Omental fat pad (tissue), 4 donors: ENCODE results near the gene RPL12. TPM values are rescaled to one million over a fixed set of nuclear protein-coding genes. Genes with fewer than 3 reads are reported as not detected.

Experiments
- ATAC-seq: fragments of 150-250 bp; one replicate; pipeline ENCODE4 v1.9.1; 2016; ENCODE audit warnings: mild to moderate bottlenecking, moderate library complexity; ENCODE audit not compliant: low FRiP score
- DNase-seq: peaks from one replicate; pipeline ENCODE4 v3.0.0-alpha.2; 2019; ENCODE audit warnings: low spot score
- total RNA-seq, 4 donors: library from RNA; depleted of rRNA; stranded (reverse); fragments of >200 nt; gene quantifications; one replicate each; pipeline ENCODE4 v1.1.0, GENCODE V29; 2016
- TF ChIP-seq, protein P1 (sequence below), 3 donors: fragments of 450-650 bp; IDR thresholded peaks; one replicate each; pipeline ENCODE4 v1.5.1; 2016 to 2017; ENCODE audit warnings: antibody characterized with exemption in 3 of 3, mild to moderate bottlenecking in 3 of 3, moderate library complexity in 2 of 3

The RPL12 gene
- total RNA-seq, 4 donors from 2014 or later: 2,044 to 2,498 (median 2,365) TPM

DNA sequence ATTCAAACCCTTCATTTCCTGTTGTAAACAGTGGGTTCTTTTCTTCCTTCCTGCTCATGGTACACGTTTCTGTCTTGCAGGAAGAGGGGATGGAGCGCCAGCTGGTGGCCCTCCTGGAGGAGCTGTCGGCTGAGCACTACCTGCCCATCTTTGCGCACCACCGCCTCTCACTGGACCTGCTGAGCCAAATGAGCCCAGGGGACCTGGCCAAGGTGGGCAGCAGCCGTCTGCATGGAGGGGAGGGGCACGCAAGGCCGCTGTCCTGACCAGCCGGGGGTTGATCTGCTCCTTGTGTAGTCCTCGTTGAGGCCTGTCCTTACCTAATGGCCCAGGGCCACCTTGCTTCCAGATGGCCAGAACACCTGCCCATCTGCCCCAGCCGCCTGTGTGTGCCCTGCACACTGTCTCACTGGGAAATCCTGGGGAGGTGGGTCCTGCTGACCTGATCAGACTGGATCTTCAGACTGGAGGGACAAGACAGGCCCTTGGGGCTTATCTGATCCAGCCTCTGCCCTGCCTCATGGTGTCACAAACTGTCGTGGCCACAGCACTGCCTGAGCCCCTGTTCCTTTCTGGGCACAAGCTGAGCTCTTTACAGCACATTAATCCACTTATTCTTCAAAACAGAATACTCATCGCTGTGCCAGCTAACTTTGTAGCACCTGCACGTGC is 44.8 kb upstream of the RPL12 start:
- TF ChIP-seq, protein P1, sequence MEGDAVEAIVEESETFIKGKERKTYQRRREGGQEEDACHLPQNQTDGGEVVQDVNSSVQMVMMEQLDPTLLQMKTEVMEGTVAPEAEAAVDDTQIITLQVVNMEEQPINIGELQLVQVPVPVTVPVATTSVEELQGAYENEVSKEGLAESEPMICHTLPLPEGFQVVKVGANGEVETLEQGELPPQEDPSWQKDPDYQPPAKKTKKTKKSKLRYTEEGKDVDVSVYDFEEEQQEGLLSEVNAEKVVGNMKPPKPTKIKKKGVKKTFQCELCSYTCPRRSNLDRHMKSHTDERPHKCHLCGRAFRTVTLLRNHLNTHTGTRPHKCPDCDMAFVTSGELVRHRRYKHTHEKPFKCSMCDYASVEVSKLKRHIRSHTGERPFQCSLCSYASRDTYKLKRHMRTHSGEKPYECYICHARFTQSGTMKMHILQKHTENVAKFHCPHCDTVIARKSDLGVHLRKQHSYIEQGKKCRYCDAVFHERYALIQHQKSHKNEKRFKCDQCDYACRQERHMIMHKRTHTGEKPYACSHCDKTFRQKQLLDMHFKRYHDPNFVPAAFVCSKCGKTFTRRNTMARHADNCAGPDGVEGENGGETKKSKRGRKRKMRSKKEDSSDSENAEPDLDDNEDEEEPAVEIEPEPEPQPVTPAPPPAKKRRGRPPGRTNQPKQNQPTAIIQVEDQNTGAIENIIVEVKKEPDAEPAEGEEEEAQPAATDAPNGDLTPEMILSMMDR (IDR thresholded peaks at IDR 0.05): no peak
- DNase-seq: no peak
- ATAC-seq: no peak

DNA sequence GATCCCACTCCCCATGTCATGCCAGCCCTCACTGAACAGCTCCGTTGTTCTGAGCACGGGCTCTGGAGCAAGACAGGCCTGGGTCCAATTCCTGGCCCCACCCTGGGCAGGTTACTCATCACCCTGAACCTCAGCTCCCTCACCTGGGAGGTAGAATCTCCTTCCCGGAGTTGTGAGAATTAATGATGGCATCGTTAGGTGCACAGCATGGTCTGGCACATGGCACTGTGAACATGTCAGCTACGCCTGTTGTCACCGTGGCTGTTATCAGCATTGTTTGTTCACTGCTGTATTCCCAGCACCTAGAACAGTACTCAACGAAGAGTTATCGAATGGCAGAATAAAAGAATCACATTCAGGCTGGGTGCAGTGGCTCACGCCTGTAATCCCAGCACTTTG is 43.1 kb upstream of the RPL12 start:
- ATAC-seq (no peak), DNase-seq (no peak)
- TF ChIP-seq, protein P1 (IDR thresholded peaks at IDR 0.05): no peak

DNA sequence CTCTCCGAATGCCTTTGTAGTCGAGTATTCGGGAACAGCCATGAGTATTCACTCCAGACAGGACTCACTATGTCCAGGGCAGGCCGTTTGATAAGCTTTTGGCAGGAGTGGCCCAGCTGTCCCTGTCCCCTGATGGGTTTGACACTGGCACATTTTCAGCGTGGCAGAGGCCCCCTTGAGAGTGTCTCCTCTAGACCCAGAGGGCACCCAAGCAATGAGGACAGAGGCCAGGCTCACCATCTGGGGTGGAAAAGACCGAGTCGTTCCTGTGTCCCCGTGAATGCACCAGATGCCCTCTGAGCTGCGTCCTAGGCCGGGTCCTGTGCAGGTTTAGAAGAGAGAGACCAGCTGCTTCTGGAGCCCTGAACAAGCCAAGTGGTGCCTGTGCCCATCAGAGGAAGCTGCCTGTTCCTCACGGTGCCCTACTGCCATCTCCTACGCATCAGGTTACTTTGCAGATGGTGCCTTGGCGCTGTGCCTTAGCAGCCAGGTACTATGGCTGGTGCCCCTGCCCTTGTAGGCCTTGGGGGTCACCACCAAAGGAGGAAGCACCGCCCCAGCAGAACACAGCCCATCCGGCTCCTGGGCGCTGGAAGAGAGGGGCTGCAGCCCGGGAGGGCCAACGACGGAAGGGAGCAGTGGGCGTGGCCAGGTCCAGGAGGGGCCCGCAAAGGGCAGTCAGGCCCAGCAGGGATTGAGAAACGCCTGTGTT is 42.5 kb upstream of the RPL12 start:
- no peak for DNase-seq
- TF ChIP-seq, protein P1 (IDR thresholded peaks at IDR 0.05): no peak
- ATAC-seq: no peak

DNA sequence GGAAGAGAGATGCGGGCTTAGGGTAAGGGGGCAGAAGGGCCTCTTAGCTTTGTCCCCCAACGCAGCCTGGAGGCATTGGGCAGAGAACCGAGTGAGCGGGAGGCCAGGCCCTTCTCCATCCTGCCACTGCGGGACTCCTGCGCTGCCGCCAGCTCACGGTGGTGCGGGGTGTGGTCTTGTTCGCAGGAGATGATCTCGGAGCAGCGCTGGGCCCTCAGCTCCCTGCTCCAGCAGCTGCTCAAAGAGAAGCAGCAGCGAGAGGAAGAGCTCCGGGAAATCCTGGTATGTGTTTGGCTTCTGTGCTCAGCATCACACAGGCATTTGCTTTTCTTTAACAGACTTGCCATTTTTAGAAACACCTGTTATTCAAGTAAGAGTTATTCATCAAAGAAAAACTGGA is 41.4 kb upstream of the RPL12 start:
- DNase-seq: no peak
- ATAC-seq: no peak
- TF ChIP-seq, protein P1 (IDR thresholded peaks at IDR 0.05): no peak

DNA sequence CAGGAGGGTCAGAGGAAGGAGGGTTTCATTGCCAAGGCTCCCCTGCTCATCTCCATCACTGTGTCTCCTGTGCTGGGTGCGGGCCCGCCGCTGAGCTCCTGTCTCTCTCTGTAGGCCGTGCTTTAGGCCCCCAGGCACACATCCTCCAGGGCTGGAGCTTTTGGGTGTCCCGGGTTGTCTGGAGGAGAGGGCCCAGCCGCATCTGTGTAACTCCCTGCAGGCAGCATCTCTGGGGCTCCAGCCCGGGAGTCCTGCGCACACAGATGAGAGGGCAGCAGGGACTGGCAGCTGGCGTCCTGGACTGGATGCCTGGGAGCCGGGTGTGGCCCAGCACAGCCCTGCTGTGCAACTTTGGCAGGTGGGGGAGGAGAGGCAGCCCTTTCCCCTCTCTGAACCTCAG is 40.3 kb upstream of the RPL12 start:
- TF ChIP-seq, protein P1 (IDR thresholded peaks at IDR 0.05): no peak
- no peak for DNase-seq
- ATAC-seq: no peak

DNA sequence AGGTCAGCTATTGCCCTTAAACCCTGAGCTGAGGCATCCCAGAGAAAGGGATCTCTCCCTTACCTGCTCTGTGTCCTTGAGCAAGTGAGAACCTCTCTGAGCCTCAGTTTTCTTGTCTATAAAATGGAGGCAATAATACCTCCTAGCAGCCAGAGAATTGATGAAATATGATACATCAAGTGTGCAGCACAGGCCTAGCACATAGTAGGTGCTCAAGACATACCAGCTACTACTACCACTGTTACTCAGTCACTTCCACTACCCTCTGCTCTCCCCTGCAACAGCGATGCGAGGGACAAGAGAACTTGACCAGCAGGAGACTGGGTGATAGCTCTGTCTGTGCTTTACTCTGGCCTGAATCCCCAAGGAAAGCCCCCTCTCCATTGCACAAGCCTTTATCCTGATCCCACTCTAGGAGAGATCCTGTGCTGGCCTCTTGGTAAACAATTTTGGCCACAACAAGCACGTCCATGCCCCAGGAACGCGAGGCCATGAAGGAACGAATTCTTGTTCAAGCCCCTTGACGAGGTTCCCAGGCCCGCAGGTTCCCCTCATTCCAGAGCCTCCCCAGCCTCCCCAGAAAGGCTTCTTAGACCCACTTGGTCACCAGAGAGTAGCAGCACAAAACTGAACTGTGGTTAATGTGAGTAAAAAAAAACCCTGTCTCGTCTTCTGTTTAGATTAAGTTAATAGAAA is 39.5 kb upstream of the RPL12 start:
- TF ChIP-seq, protein P1 (IDR thresholded peaks at IDR 0.05): no peak
- ATAC-seq (no peak), DNase-seq (no peak)
